HepG2 (cell line): ENCODE measurements around the gene GPBAR1. TPM values are rescaled to one million over a fixed set of nuclear protein-coding genes. Genes with fewer than 3 reads are reported as not detected.
A peak's percentile ranks its signal among the peaks of the same experiment; 100 is the strongest.

Source experiments
- FOXJ3 ChIP-seq: sonication (generic); formaldehyde crosslinking; IDR thresholded peaks from 2 replicates; pipeline ENCODE4 v1.4.0; 2020; ENCODE audit warnings: missing genetic modification reagents, mild to moderate bottlenecking, borderline replicate concordance
- GFI1 ChIP-seq: sonication (generic); formaldehyde crosslinking; IDR thresholded peaks from 2 replicates; pipeline ENCODE4 v1.5.0; 2020; ENCODE audit warnings: missing genetic modification reagents, mild to moderate bottlenecking, borderline replicate concordance
- HHEX ChIP-seq: IDR thresholded peaks from 2 replicates; pipeline ENCODE4 v1.6.1; 2016; ENCODE audit warnings: control low read depth
- HOXD1 ChIP-seq: sonication (generic); formaldehyde crosslinking; IDR thresholded peaks from 2 replicates; pipeline ENCODE4 v1.5.0; 2020; ENCODE audit warnings: missing genetic modification reagents
- MXD1 ChIP-seq: sonication (generic); formaldehyde crosslinking; IDR thresholded peaks from 2 replicates; pipeline ENCODE4 v1.4.0; 2020; ENCODE audit warnings: mild to moderate bottlenecking, missing genetic modification reagents
- MYPOP ChIP-seq: sonication (generic); formaldehyde crosslinking; IDR thresholded peaks from 2 replicates; pipeline ENCODE4 v1.8.1; 2023; ENCODE audit warnings: mild to moderate bottlenecking, moderate library complexity, missing genetic modification reagents
- NFIB ChIP-seq: sonication (generic); formaldehyde crosslinking; IDR thresholded peaks from 2 replicates; pipeline ENCODE4 v1.9.0; 2021; ENCODE audit warnings: missing genetic modification reagents, mild to moderate bottlenecking, borderline replicate concordance
- ZNF276 ChIP-seq: sonication (generic); formaldehyde crosslinking; IDR thresholded peaks from 2 replicates; pipeline ENCODE4 v1.4.0; 2020; ENCODE audit warnings: mild to moderate bottlenecking, low read depth, missing genetic modification reagents
- ZNF33B ChIP-seq: sonication (generic); formaldehyde crosslinking; IDR thresholded peaks from 2 replicates; pipeline ENCODE4 v1.5.1; 2020; ENCODE audit warnings: mild to moderate bottlenecking, missing genetic modification reagents
- ZNF543 ChIP-seq: sonication (generic); formaldehyde crosslinking; IDR thresholded peaks from 2 replicates; pipeline ENCODE4 v1.4.0; 2020; ENCODE audit warnings: mild to moderate bottlenecking, missing genetic modification reagents
- ZNF678 ChIP-seq: sonication (generic); formaldehyde crosslinking; IDR thresholded peaks from 2 replicates; pipeline ENCODE4 v1.4.0; 2020; ENCODE audit warnings: mild to moderate bottlenecking, missing genetic modification reagents
- polyA plus RNA-seq, 8 experiments: library from polyadenylated mRNA; depleted of rRNA in 3 of 8; stranded (reverse) in 7 of 8; unstranded in 1 of 8; fragments of >200 nt; fragmentation: Illumina TruSeq in 4 of 8; extraction: Trizol in 4 of 8; gene quantifications; 2 replicates each; pipeline versions ENCODE4 v1.2.1 to v1.2.3, GENCODE V29; 2011 to 2016; ENCODE audit warnings: low read depth in 4 of 8, missing spikeins in 1 of 8, mixed read lengths in 1 of 8; ENCODE audit not compliant: insufficient read depth in 1 of 8
- total RNA-seq, 5 experiments: library from RNA; depleted of rRNA; stranded (reverse); fragments of >200 nt; fragmentation: Illumina TruSeq; extraction: Trizol; gene quantifications; 2 replicates each; pipeline ENCODE4 v1.2.3, GENCODE V29; 2016; ENCODE audit warnings: low read depth in 1 of 5

Gene GPBAR1
- total and polyA plus RNA-seq, 2 of the 13 experiments (the other 11 are each of a cell fraction or from before 2014, with no cell fraction given) = 0.05 to 0.09 TPM

- TF ChIP-seq GFI1 (CRISPR knock-in tag) (no peak), ZNF33B (CRISPR knock-in tag) (no peak), NFIB (CRISPR knock-in tag) (no peak), MYPOP (no peak), ZNF543 (CRISPR knock-in tag) (peak; percentile 16; the same call in 1 of the 2 replicates), FOXJ3 (CRISPR knock-in tag) (no peak), MXD1 (CRISPR knock-in tag) (no peak), ZNF276 (no peak), ZNF678 (no peak), HHEX (CRISPR knock-in tag) (no peak), HOXD1 (no peak)
- TF ChIP-seq, all 625 proteins: peak for 3
Measured at GRCh38 chr2:218265626-218266025, 4.8 kb downstream of the GPBAR1 start (continued).
